Measurements from ENCODE around the gene SAA1. TPM values are rescaled to one million over a fixed set of nuclear protein-coding genes. Genes with fewer than 3 reads are reported as not detected.

Gene SAA1
- total RNA-seq: not detected in 2 replicates

GRCh38 chr11:18265949-18266348, at the start of gene SAA1:
Gene SAA1 (plus strand): TSS chr11:18266264. CDS start chr11:18266888, 624 bp downstream.

GRCh38 chr11:18236664-18237356, 29.3 kb upstream of the SAA1 start, which contains the start of gene SAA4:
Gene SAA4 (minus strand): TSS chr11:18236802. CDS start chr11:18235926, 876 bp downstream.

GRCh38 chr11:18248561-18248960, 17.5 kb upstream of the SAA1 start, which contains the start of gene SAA2:
Gene SAA2 (minus strand): TSS chr11:18248668. CDS start chr11:18248011, 657 bp downstream.

Other genes starting within 250 kb of the SAA1 start
- not detected in 2 replicates for gene TPH1, start 220.0 kb upstream of the SAA1 start, total RNA-seq
- 2.7 and 3.0 TPM in 2 replicates for gene SAAL1, start 160.2 kb upstream of the SAA1 start, total RNA-seq
- gene MRGPRX3, start 133.7 kb upstream of the SAA1 start, total RNA-seq: not detected in 2 replicates
- gene MRGPRX4, start 93.4 kb upstream of the SAA1 start, total RNA-seq: not detected in 2 replicates
- gene SAA4, start 29.5 kb upstream of the SAA1 start, total RNA-seq: not detected in 2 replicates
- gene SAA2, start 17.6 kb upstream of the SAA1 start, total RNA-seq: not detected in 2 replicates
- gene HPS5, start 55.9 kb downstream of the SAA1 start, total RNA-seq: 11.1 and 16.2 TPM in 2 replicates
- gene GTF2H1, start 56.3 kb downstream of the SAA1 start, total RNA-seq: 35.0 and 39.8 TPM in 2 replicates
- gene LDHA, start 128.3 kb downstream of the SAA1 start, total RNA-seq: 1,119 and 1,165 TPM in 2 replicates
- 0.25 and 2.4 TPM in 2 replicates for gene LDHC, start 146.1 kb downstream of the SAA1 start, total RNA-seq
- not detected in 2 replicates for gene LDHAL6A, start 189.6 kb downstream of the SAA1 start, total RNA-seq

Measured in cardiac ventricle fibroblast (primary cell).